Epithelial cell of esophagus (primary cell): ENCODE data around the gene FGF9.

Source experiments
- DNase-seq: peaks from one replicate; pipeline ENCODE4 v3.0.0; 2010; ENCODE audit warnings: low read depth
- H3K4me3 ChIP-seq: 2 replicates; pipeline ENCODE4 v1.5.1; 2011; ENCODE audit warnings: mild to moderate bottlenecking, low read length, control low read depth
- TF ChIP-seq, protein P1 (sequence below): IDR thresholded peaks from 2 replicates; pipeline ENCODE4 v1.5.1; 2011; ENCODE audit warnings: low read depth, mild to moderate bottlenecking, low read length, control low read depth, inconsistent platforms; ENCODE audit not compliant: insufficient read depth; ENCODE audit errors: missing control alignments

Gene FGF9

DNA sequence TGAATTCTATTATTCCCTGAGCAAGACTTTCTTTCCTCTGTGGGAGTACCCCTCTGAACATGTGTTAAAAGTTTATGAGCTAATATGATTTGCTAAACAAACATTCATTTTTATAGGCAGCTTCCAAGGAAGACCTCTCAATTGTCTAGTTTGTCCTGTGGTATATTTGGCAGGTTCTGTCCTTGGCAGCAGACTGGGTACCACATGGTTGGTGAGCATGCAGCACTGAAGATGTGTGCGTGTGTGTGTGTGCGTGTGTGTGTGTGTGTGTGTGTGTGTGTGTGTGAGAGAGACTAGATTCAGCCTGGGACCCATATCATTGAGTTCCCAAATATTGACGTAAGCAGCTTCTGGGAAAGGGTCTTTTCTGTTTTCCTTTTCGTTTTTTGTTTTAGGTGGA is 24.0 kb downstream of the FGF9 start:
- TF ChIP-seq, protein P1, sequence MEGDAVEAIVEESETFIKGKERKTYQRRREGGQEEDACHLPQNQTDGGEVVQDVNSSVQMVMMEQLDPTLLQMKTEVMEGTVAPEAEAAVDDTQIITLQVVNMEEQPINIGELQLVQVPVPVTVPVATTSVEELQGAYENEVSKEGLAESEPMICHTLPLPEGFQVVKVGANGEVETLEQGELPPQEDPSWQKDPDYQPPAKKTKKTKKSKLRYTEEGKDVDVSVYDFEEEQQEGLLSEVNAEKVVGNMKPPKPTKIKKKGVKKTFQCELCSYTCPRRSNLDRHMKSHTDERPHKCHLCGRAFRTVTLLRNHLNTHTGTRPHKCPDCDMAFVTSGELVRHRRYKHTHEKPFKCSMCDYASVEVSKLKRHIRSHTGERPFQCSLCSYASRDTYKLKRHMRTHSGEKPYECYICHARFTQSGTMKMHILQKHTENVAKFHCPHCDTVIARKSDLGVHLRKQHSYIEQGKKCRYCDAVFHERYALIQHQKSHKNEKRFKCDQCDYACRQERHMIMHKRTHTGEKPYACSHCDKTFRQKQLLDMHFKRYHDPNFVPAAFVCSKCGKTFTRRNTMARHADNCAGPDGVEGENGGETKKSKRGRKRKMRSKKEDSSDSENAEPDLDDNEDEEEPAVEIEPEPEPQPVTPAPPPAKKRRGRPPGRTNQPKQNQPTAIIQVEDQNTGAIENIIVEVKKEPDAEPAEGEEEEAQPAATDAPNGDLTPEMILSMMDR, result no peak
- no peak for DNase-seq
- no peak overlapping the region for H3K4me3 ChIP-seq

DNA sequence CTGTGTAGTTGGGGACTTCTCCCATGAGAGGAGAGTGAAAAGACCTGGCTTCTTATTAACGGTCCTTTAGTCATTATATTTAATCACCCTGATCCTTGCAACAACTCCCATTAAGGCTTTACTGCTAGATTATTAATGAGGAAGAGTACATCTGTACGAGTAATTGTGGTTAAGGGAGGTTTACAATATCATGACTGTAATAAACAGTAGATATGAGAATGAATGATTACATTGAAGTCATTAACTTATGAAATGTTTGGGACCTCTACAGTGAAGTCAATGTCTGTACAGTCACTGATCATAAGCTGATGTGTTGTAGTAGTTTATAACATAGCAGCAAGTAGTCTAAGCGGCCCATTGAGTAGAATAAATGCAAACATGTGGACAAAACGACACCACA is 24.7 kb downstream of the FGF9 start:
- no peak for DNase-seq
- no peak overlapping the region for H3K4me3 ChIP-seq
- TF ChIP-seq, protein P1, result no peak

DNA sequence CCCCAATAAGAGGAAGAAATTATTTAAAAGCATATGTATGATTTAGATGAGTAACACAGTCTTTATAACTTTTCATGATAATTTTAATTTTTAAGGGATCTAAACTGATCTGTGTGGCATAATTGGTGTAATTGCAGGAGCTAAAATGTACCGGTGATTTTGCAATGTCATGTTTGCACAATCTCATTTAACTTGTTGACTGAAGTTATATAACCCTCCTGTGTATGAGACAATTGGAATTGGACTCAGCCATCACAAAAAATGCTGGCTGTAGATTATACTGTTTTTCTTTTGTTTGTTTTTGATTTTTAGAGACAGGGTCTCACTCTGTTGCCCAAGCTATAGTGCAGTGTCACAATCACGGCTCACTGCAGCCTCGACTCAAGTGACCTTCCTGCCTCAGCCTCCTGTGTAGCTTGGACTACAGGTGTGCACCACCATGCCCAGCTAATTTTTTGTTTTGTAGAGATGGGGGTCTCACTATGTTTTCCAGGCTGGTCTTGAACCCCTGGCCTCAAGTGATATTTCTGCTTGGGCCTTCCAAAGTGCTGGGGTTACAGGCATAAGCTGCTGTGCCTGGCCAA is 26.1 kb downstream of the FGF9 start:
- no peak overlapping the region for H3K4me3 ChIP-seq
- TF ChIP-seq, protein P1, result no peak
- peak; percentile 50 for DNase-seq

DNA sequence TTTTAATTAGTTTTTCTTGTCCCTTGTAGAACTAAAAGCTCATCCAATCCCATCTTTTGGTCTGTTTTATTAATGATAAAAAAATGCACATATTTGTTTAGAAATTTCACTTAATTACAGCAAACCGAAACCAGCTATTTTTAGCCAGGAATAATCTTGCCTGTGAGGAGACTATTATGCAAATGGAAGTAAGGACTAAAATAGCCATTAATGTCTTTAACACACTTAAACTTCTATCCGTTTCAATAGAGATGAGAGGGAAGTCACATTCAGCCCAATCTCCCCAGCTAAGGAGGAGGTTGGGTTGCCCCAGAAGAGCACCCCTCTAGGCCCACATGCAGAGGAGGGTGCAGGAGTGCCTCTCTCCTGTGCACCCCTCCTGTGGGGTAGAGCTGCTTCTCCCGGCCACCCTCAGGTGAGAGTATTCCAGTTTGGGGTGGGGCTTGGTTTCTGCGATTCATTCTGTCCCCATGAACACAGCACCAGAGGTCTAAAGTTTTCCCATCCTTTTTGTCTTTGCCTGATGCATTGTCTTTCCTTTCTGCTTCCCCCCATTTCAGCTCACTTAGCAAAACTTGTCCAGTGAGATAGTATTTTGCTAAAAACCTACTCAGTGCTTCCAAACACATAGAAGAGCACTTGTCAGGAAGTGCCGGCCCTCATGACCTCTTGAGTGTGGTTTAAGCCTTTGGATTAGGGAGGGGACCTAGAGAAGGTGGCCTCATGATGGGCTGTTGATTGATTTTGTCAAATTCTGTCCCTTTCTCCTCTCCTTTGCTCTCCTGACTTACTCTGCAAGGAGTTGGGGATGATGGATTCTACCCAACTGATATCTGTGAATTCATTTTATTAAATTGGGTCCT is 28.2 kb downstream of the FGF9 start:
- DNase-seq, result no peak
- no peak overlapping the region for H3K4me3 ChIP-seq
- TF ChIP-seq, protein P1, result no peak

DNA sequence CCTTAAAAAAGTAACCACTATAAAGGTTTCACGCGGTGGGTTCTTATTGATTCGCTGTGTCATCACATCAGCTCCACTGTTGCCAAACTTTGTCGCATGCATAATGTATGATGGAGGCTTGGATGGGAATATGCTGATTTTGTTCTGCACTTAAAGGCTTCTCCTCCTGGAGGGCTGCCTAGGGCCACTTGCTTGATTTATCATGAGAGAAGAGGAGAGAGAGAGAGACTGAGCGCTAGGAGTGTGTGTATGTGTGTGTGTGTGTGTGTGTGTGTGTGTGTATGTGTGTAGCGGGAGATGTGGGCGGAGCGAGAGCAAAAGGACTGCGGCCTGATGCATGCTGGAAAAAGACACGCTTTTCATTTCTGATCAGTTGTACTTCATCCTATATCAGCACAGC is 30.6 kb downstream of the FGF9 start:
- TF ChIP-seq, protein P1, result no peak
- no peak overlapping the region for H3K4me3 ChIP-seq
- no peak for DNase-seq

DNA sequence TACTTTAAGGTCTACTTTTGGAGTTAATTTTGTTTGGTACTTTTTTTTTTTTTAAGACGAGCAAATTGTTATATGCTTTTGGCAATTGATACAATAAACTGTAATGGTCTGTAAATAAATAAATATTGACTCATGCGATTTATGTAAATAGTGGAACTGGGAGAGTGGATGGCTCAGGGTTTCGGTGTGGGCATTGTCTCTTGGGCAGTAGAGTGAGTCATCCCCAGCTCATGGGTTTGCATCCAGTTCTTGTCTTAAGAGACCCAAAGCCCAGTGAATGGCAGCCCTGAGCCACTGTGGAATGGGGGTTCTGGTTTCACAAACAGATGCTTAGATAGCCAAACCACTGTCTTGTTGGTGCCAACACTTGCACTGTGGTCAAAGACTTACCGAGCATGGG is 33.0 kb downstream of the FGF9 start:
- no peak overlapping the region for H3K4me3 ChIP-seq
- TF ChIP-seq, protein P1, result no peak
- peak; percentile 81 for DNase-seq
